ENCODE measurements around the gene PRELID2.
"Not testable (repeated sequence)": the region's sequence is repeated elsewhere in the genome, so short reads cannot be mapped to it uniquely, and the experiment has no call there.

PRELID2 gene

GRCh38 chr5:145838276-145838675, 3.1 kb upstream of the PRELID2 start:
- no peak for DNase-seq

DNA sequence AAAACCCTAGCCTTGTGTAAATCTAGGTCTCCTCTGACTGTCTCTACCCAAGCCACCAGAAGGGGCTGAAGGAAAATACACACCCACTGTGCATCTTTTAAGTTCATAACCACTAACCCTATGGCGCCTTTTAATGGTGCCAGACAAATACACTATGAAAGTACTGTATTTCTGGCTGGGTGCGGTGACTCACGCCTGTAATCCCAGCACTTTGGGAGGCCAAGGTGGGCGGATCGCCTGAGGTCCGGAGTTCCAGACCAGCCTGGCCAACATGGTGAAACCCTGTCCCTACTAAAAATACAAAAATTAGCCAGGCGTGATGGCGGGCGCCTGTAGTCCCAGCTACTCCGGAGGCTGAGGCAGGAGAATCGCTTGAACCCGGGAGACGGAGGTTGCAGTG, 1.1 kb upstream of the PRELID2 start:
- not testable (repeated sequence) for DNase-seq

DNA sequence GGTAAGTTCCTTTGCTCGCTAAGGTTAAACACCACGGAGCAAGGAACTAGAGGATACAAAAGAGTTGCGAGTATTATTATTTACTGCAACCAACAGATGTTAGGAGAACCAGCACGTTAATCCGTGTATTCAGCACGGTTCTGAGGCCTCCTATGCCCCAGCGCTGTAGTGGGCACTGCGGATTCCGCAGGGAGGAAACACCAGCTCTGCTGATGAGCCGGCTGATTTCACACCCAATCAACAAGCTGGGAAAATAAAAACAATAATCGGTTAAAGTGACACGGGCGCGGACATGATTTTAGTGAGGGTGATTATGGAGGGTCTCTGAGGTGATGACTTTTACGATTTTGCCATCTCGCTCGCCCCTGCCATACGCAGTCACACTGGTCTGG, 702 bp upstream of the PRELID2 start:
- no peak for DNase-seq

GRCh38 chr5:145834554-145834916, 607 bp downstream of the PRELID2 start:
- DNase-seq, result no peak

GRCh38 chr5:145833631-145834200, 1.4 kb downstream of the PRELID2 start:
- DNase-seq, result no peak

DNA sequence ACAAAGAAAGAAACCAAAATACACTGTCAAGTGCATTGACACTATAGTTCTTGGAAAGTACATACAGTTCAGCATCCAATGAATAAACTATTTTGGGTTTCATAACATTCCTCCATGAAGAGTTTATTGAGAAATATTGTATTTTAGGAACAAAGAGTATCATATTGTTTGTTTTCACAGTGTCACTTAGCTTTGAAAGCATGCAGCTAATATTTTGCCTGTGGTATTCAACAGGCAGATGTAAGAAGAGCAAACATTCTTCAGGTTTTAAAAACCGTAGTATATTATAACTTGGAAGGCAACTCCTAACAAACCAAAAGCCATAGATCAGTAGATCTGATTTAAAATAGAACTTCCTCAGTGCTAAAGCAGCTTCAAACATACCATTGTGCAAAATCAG, 4.5 kb downstream of the PRELID2 start:
- no peak for DNase-seq

DNA sequence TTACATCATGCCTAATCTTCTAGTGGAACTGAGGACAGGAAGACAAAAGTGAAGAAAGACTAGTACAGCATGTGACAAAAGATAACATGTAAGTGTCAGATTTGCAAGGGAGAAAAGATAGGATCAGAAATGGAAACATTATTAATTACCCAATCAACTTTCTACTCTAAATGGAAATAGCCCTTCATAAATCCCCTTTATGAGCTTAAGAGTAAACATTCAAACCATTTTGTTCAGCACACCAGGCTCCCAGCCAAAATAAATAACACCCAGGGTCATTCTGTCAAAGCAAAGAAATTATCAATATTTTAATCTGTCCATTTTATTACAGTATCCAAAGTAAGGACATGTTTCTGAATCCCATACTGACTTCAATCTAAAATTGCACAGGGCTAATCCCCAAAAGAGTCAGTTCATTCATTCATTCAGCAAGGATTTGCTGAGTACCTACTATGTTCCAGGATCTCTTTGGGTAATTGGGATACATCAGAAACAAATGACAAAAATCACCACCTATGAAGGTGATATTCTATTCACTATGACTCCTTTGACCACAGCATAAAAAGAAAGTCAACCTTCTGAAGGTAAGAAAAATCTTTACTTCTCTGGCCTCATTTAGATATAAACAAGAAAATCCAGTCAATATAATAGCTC, 5.3 kb downstream of the PRELID2 start:
- DNase-seq, result no peak

- no peak for DNase-seq
Observed at GRCh38 chr5:145826895-145827674, 8.1 kb downstream of the PRELID2 start.

- no peak for DNase-seq
Observed at GRCh38 chr5:145825751-145826180, 9.4 kb downstream of the PRELID2 start.

- no peak for DNase-seq
Observed at GRCh38 chr5:145824040-145824439, 11.1 kb downstream of the PRELID2 start.

- no peak for DNase-seq
Observed at GRCh38 chr5:145818604-145819003, 16.5 kb downstream of the PRELID2 start.

DNA sequence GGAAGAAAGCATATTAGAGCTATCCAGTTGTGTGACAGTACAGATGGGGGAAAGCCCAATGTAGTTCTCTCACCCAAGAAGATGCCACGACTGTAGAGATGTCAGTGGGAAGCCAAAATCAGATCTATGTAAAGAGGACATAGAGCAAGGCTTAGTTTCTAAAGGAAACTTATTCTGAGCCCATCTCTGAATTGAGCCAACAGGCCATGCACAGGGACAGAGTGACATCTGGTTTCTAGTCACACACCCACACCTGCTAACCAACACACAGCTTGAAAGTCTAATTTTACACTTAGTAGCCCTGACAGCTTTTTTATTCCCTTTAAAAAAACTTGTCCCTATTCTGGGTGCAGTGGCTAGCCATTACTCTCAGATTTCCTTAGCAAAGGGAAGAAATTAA, 22.3 kb downstream of the PRELID2 start:
- DNase-seq, result no peak

DNA sequence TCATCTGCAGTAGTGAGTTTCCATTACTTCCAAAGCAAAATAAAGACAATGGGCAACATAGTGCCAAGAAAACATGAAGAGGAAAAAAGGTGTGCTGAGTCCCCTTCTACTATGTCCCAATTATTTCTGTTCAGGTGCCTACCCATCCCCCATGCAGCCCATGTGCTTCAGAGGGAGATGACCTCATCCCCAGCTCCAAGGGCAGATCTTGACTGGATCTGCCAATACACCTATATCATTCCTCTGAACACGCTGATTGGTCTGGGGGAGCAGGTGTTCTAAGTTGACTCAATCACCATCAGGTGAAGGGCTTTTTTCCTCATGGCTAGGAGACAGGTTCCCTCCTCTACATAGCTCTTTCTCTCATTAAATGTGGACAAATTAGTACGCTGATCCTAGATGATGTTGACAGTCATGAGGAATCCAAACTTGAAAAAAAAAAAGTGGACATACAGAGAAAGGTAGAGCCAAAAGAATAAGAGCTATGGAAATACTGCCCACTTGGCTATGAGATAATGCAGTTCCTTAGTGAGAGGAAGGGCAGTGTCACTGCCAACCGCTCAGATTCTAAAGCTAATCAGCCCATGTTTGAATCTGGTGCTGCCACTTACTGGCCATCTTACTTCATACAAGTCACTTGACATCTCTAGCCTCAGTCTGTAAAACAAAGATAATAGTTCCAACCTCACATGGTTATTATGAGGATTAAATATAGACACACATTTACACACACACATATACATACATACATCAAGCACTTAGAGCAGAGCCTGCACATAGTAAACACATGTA, 23.1 kb downstream of the PRELID2 start:
- no peak for DNase-seq

- DNase-seq, result no peak
Observed at GRCh38 chr5:145806923-145807322, 28.2 kb downstream of the PRELID2 start.

GRCh38 chr5:145805819-145806218, 29.3 kb downstream of the PRELID2 start:
- DNase-seq, result no peak

DNA sequence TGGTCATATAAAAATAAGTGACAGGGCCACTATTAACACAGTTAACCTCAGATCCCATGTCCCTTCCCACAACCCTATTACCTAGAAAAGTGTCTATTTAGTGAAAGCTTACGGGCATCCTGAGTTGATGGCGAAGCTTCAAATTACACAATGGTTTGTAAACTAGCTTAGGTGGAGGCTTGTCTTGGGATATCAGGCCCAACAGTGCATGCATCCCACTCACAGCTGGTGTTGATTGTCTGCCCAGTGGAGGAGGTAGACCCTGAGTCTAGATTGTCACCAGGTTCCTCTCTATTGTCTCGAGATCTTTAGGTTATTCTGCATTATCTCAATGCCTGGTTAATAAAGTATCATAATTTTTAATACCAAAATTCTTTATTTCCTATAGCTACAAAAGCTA, 30.4 kb downstream of the PRELID2 start:
- no peak for DNase-seq

GRCh38 chr5:145803112-145804004, 31.8 kb downstream of the PRELID2 start:
- DNase-seq, result no peak

- DNase-seq, result no peak
Observed at GRCh38 chr5:145801195-145801594, 33.9 kb downstream of the PRELID2 start.

DNA sequence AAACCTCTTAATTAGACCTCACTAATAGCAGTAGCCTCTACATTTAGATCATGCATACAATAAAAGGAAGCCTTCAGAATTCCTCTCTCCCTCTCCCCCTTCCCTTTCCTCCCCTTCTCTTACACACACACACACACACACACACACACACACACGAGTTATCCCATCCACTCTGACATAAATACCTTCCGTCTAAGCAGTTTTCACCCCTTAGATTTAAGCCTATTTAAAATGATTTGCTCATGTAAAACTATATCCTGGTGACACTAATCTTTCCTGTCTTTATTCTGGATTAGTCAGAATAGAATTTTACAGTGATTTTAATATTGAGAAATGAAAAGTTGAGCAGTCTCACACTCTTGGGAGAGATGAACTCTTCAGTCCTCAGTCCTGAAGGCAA, 35.0 kb downstream of the PRELID2 start:
- no peak for DNase-seq

GRCh38 chr5:145798503-145798902, 36.6 kb downstream of the PRELID2 start:
- DNase-seq, result not testable (repeated sequence)

GRCh38 chr5:145797336-145797735, 37.8 kb downstream of the PRELID2 start:
- DNase-seq, result no peak

DNA sequence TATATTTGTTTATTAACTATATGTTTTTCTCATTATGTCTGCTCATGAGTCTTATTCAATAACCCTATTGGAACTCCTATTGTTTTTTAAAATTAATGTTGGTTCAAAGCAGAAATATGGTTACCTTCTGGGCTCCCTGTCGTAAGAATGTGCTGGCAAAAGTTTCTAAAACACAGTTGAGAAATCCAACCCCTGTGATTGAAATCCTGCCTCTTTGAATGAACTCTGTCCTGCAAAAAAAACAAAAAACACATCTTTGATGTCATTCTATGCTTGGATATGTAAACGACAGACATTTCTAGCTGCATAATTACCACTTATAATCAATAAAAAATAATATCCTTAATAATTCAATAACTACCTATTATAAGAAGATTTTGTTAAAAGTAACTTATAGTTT, 38.8 kb downstream of the PRELID2 start:
- no peak for DNase-seq
